SK-N-SH (cell line): Measurements from ENCODE around the gene CPS1. TPM values are rescaled to one million over a fixed set of nuclear protein-coding genes. Genes with fewer than 3 reads are reported as not detected.

ENCODE experiments used
- CTCF ChIA-PET: fragments of 300-600, 350-600 bp; formaldehyde crosslinking; extraction: SDS; loops from one replicate; lab custom pipeline; 2021; lab: Yijun Ruan, JAX
- POLR2A ChIA-PET: fragments of 350-600 bp; sonication (Branson Sonifier 250); formaldehyde crosslinking; extraction: SDS; loops from one replicate; lab custom pipeline; 2020; ENCODE audit warnings: antibody characterized with exemption, inconsistent platforms; lab: Yijun Ruan, JAX
- DNase-seq: peaks from one replicate; pipeline ENCODE4 v3.0.0; 2012
- H2AFZ ChIP-seq: fragments of 200-600 bp; sonication (generic); 2 replicates; pipeline ENCODE4 v1.8.1; 2016; ENCODE audit warnings: antibody characterized with exemption, mild to moderate bottlenecking, low read depth
- H3F3A ChIP-seq: fragments of 200-600 bp; sonication (generic); replicated peaks from 2 replicates; pipeline ENCODE3; 2016; ENCODE audit warnings: antibody characterized with exemption, mild to moderate bottlenecking; ENCODE audit not compliant: insufficient read depth
- H3K27ac ChIP-seq, 2 experiments: fragments of 200-500 bp in 1 of 2; fragments of 200-600 bp in 1 of 2; sonication (Bioruptor generic) in 1 of 2; sonication (generic), shearing (Covaris generic) in 1 of 2; 2 replicates each; pipeline versions ENCODE4 v1.5.1 to v1.6.1; 2014 to 2016; ENCODE audit warnings: low read depth in 2 of 2, inconsistent platforms in 1 of 2, low read length in 1 of 2, mild to moderate bottlenecking in 1 of 2, mixed read lengths in 1 of 2
- H3K27me3 ChIP-seq: fragments of 200-600 bp; sonication (generic), shearing (Covaris generic); 2 replicates; pipeline ENCODE4 v1.6.1; 2016; ENCODE audit warnings: mixed run types; ENCODE audit not compliant: insufficient read depth
- H3K36me3 ChIP-seq, 2 experiments: fragments of 200-500 bp in 1 of 2; fragments of 200-600 bp in 1 of 2; sonication (Bioruptor generic) in 1 of 2; sonication (generic) in 1 of 2; replicated peaks in 1 of 2; 2 replicates each; pipeline versions ENCODE3 to v1.5.1; 2014 to 2016; ENCODE audit warnings: low read length in 1 of 2, mild to moderate bottlenecking in 1 of 2; ENCODE audit not compliant: insufficient read depth in 2 of 2, control insufficient read depth in 1 of 2
- H3K4me1 ChIP-seq, 2 experiments: fragments of 200-500 bp in 1 of 2; fragments of 200-600 bp in 1 of 2; sonication (Bioruptor generic) in 1 of 2; sonication (generic), shearing (Covaris generic) in 1 of 2; 2 replicates each; pipeline versions ENCODE4 v1.5.1 to v1.6.1; 2014 to 2016; ENCODE audit warnings: low read depth in 1 of 2, low read length in 1 of 2, mixed run types in 1 of 2; ENCODE audit not compliant: insufficient read depth in 2 of 2, control insufficient read depth in 1 of 2
- H3K4me2 ChIP-seq: fragments of 200-600 bp; sonication (generic), shearing (Covaris generic); 2 replicates; pipeline ENCODE4 v1.6.1; 2017; ENCODE audit warnings: mixed run types
- H3K4me3 ChIP-seq, 2 experiments: fragments of 200-500 bp in 1 of 2; fragments of 200-600 bp in 1 of 2; sonication (Bioruptor generic) in 1 of 2; sonication (generic), shearing (Covaris generic) in 1 of 2; 2 replicates each; pipeline versions ENCODE4 v1.5.1 to v1.8.1; 2014 to 2016; ENCODE audit warnings: low read depth in 2 of 2, inconsistent platforms in 1 of 2, low read length in 1 of 2, mild to moderate bottlenecking in 1 of 2, mixed read lengths in 1 of 2, moderate library complexity in 1 of 2
- H3K79me2 ChIP-seq: fragments of 200-600 bp; sonication (generic); 2 replicates; pipeline ENCODE4 v1.8.1; 2017; ENCODE audit warnings: mild to moderate bottlenecking; ENCODE audit not compliant: insufficient read depth
- H3K9ac ChIP-seq: fragments of 200-600 bp; sonication (generic); 2 replicates; pipeline ENCODE4 v1.6.1; 2017; ENCODE audit warnings: mixed run types
- H3K9me2 ChIP-seq: fragments of 200-600 bp; sonication (generic); 2 replicates; pipeline ENCODE4 v1.6.1; 2017; ENCODE audit warnings: mixed run types
- H3K9me3 ChIP-seq: fragments of 200-600 bp; sonication (generic); 2 replicates; pipeline ENCODE4 v1.6.1; 2017; ENCODE audit warnings: mixed run types, mild to moderate bottlenecking, moderate library complexity
- H4K20me1 ChIP-seq: fragments of 200-600 bp; sonication (generic); 2 replicates; pipeline ENCODE4 v1.6.1; 2017; ENCODE audit warnings: mild to moderate bottlenecking, mixed run types; ENCODE audit not compliant: insufficient read depth
- CHD2 ChIP-seq: fragments of 150-350 bp; IDR thresholded peaks from 2 replicates; pipeline ENCODE4 v1.6.1; 2018; ENCODE audit warnings: low read length; ENCODE audit not compliant: partially characterized antibody
- ELF1 ChIP-seq: IDR thresholded peaks from 2 replicates; pipeline ENCODE4 v1.4.0; 2012
- FOXM1 ChIP-seq: IDR thresholded peaks from 2 replicates; pipeline ENCODE4 v1.4.0; 2012; ENCODE audit warnings: low read depth, mild to moderate bottlenecking
- GABPA ChIP-seq: IDR thresholded peaks from 2 replicates; pipeline ENCODE4 v1.4.0; 2012; ENCODE audit warnings: low read depth, mild to moderate bottlenecking
- GATA2 ChIP-seq: sonication (generic); formaldehyde crosslinking; IDR thresholded peaks from 2 replicates; pipeline ENCODE4 v1.5.0; 2020; ENCODE audit warnings: mild to moderate bottlenecking, missing genetic modification reagents
- IRF3 ChIP-seq: fragments of 150-350 bp; IDR thresholded peaks from 2 replicates; pipeline ENCODE4 v1.6.1; 2016; ENCODE audit warnings: mild to moderate bottlenecking, low read depth, low read length
- JUND ChIP-seq: IDR thresholded peaks from 2 replicates; pipeline ENCODE4 v1.4.0; 2012
- MAX ChIP-seq: IDR thresholded peaks from 2 replicates; pipeline ENCODE4 v1.4.0; 2012; ENCODE audit warnings: low read depth
- MEF2A ChIP-seq: IDR thresholded peaks from 2 replicates; pipeline ENCODE4 v1.4.0; 2012; ENCODE audit warnings: low read depth, borderline replicate concordance
- NFIC ChIP-seq: IDR thresholded peaks from 2 replicates; pipeline ENCODE4 v1.4.0; 2012; ENCODE audit warnings: borderline replicate concordance
- RAD21 ChIP-seq: IDR thresholded peaks from 2 replicates; pipeline ENCODE4 v1.6.1; 2012; ENCODE audit warnings: mild to moderate bottlenecking, low read length
- RCOR1 ChIP-seq: fragments of 150-350 bp; IDR thresholded peaks from 2 replicates; pipeline ENCODE4 v1.6.1; 2017; ENCODE audit warnings: antibody characterized with exemption, low read length
- RFX5 ChIP-seq: IDR thresholded peaks from 2 replicates; pipeline ENCODE4 v1.6.1; 2012; ENCODE audit warnings: mild to moderate bottlenecking, improper control_type of control experiment, low read length
- SIN3A ChIP-seq: IDR thresholded peaks from 2 replicates; pipeline ENCODE4 v1.6.1; 2012; ENCODE audit warnings: low read depth, mild to moderate bottlenecking, low read length, moderate library complexity, borderline replicate concordance
- TAF1 ChIP-seq: IDR thresholded peaks from 2 replicates; pipeline ENCODE4 v1.6.1; 2012; ENCODE audit warnings: low read depth, mild to moderate bottlenecking, low read length, moderate library complexity, borderline replicate concordance
- TCF12 ChIP-seq: IDR thresholded peaks from 2 replicates; pipeline ENCODE4 v1.4.0; 2012
- TEAD4 ChIP-seq: IDR thresholded peaks from 2 replicates; pipeline ENCODE4 v1.4.0; 2012; ENCODE audit warnings: mild to moderate bottlenecking, borderline replicate concordance; ENCODE audit not compliant: insufficient read depth
- USF2 ChIP-seq: fragments of 150-350 bp; IDR thresholded peaks from 2 replicates; pipeline ENCODE4 v1.6.1; 2017; ENCODE audit warnings: antibody characterized with exemption, low read length, low read depth, borderline replicate concordance
- YY1 ChIP-seq: IDR thresholded peaks from 2 replicates; pipeline ENCODE4 v1.4.0; 2012; ENCODE audit warnings: low read depth, mild to moderate bottlenecking
- WGBS: methylation state at CpG from one replicate; pipeline ENCODE4 v1.1.6; 2017; ENCODE audit warnings: low lambda C conversion rate; 5-methylcytosine and 5-hydroxymethylcytosine counted together
- polyA plus RNA-seq, 3 experiments: library from polyadenylated mRNA; depleted of rRNA; stranded (reverse); fragments of >200 nt; gene quantifications; 2 replicates each; pipeline ENCODE4 v1.2.3, GENCODE V29; 2012

Gene CPS1
- polyA plus RNA-seq, 1 of the 3 experiments (the other 2 are of a cell fraction), result 9.2 TPM

GRCh38 chr2:210598219-210598618 is 41.8 kb downstream of the CPS1 start:
- Histone ChIP-seq H3K9me2 (no peaks in the 10 kb centered on the region), H3K4me1 (no peaks in the 10 kb centered on the region), H3K9me3 (no peaks in the 10 kb centered on the region), H3K4me2 (no peak overlapping the region), H3K9ac (no peak overlapping the region), H3K4me3 (no peak overlapping the region), H3K27ac (no peak overlapping the region), H3K36me3 (peaks cover 2 to 21% of the 10 kb centered on the region in 2 experiments), H3K27me3 (no peaks in the 10 kb centered on the region), H3K79me2 (no peaks in the 10 kb centered on the region), H2AFZ (no peak overlapping the region), H4K20me1 (no peaks in the 10 kb centered on the region), H3F3A (no peaks in the 10 kb centered on the region)
- TF ChIP-seq TEAD4, result no peak
- no peak for TF ChIP-seq SIN3A
- TF ChIP-seq TAF1, result no peak
- TF ChIP-seq FOXM1, result no peak
- no peak for TF ChIP-seq JUND
- TF ChIP-seq RFX5, result no peak
- TF ChIP-seq MEF2A, result no peak
- no peak for TF ChIP-seq USF2
- TF ChIP-seq GABPA, result no peak
- no peak for TF ChIP-seq GATA2 (CRISPR knock-in tag)
- no peak for TF ChIP-seq RCOR1
- TF ChIP-seq CHD2, result no peak
- TF ChIP-seq TCF12, result no peak
- TF ChIP-seq ELF1, result no peak
- no peak for TF ChIP-seq IRF3
- no peak for TF ChIP-seq YY1
- TF ChIP-seq RAD21, result no peak
- TF ChIP-seq NFIC, result no peak
- TF ChIP-seq MAX, result no peak
- DNase-seq, result no peak
- 79% methylated on average over 3 of the region's 3 CpGs for WGBS
- ChIA-PET CTCF (interaction anchor here (0.8 kb wide), 1 partner anchor 22 kb away, joined by 3 read pairs; no protein-coding TSS in a partner anchor), POLR2A (no interaction called here)

GRCh38 chr2:210599476-210599875 is 43.1 kb downstream of the CPS1 start:
- 35% methylated on average over 1 of the region's 1 CpG for WGBS
- ChIA-PET POLR2A (no interaction called here), CTCF (interaction anchor here (0.9 kb wide), 1 partner anchor 96 kb away, joined by 3 read pairs; no protein-coding TSS in a partner anchor)
- no peaks in the 10 kb centered on the region for H3K79me2 ChIP-seq
- no peaks in the 10 kb centered on the region for H3K9me3 ChIP-seq
- no peaks in the 10 kb centered on the region for H3K4me1 ChIP-seq
- no peak overlapping the region for H3K4me3 ChIP-seq
- no peak overlapping the region for H2AFZ ChIP-seq
- H3K9ac ChIP-seq, result no peak overlapping the region
- no peak overlapping the region for H3K27ac ChIP-seq
- no peak overlapping the region for H3K4me2 ChIP-seq
- no peak for DNase-seq
- H3K9me2 ChIP-seq, result no peaks in the 10 kb centered on the region
- H3K27me3 ChIP-seq, result no peaks in the 10 kb centered on the region
- H4K20me1 ChIP-seq, result no peaks in the 10 kb centered on the region
- TF ChIP-seq MEF2A (no peak), YY1 (no peak), CHD2 (no peak)
- peaks cover 2 to 19% of the 10 kb centered on the region in 2 experiments for H3K36me3 ChIP-seq
- no peaks in the 10 kb centered on the region for H3F3A ChIP-seq
